Measurements from ENCODE around the gene NLGN4Y.

NLGN4Y gene

DNA sequence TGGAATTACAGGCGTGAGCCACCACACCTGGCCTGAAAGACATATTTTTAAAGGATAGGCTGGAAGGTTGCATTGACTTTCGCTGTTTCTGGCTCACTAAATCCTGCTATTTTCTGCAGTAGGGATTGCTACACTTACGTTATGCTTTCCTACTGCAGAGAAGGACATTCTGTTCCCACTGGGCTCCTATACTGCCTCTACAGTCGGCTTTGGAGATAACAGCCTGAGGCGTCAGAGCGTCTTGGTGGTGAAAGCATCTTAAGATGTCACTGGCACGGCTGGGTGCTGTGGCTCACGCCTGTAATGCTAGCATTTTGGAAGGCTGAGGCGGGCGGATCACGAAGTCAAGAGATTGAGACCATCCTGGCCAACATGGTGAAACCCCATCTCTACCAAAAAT is 77.0 kb downstream of the NLGN4Y start:
- DNase-seq (ENCODE audit: low read depth in 1 of 2, low spot score in 1 of 2), result no peak
- TF ChIP-seq CTCF (IDR thresholded peaks at IDR 0.05; ENCODE audit: insufficient read depth, low read length) (no peak), REST (IDR thresholded peaks at IDR 0.05; ENCODE audit: insufficient replicate concordance, low read depth) (no peak), GABPA (IDR thresholded peaks at IDR 0.05; ENCODE audit: low read depth) (no peak)
- no peak overlapping the region for H3K27ac ChIP-seq (replicated peaks)
- H3K4me3 ChIP-seq (replicated peaks; ENCODE audit: insufficient read depth, low read length), result no peak overlapping the region
- H3K27me3 ChIP-seq (ENCODE audit: insufficient read depth, poor library complexity, severe bottlenecking), result no peaks in the 10 kb centered on the region

DNA sequence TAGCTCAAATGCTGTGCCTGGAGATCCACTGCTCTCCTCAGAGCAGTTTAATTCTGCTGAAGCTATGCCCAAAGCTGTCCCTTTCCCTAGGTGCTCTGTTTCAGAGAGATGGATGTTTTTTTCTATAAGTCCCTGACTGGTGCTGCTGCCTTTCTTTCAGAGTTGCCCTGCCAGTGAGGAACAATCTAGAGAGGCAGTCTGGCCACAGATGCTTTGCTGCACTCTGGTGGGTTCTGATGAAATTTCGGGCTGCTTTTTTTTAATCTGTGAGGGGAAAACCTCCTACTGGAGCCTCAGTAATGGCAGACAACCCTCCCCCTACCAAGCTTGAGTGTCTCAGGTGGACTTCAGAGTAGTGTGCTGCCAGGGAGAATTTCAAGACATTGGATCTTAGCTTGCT is 93.3 kb downstream of the NLGN4Y start:
- no peak for DNase-seq (ENCODE audit: low read depth in 1 of 2, low spot score in 1 of 2)
- no peak overlapping the region for H3K4me3 ChIP-seq (replicated peaks; ENCODE audit: insufficient read depth, low read length)
- TF ChIP-seq REST (IDR thresholded peaks at IDR 0.05; ENCODE audit: insufficient replicate concordance, low read depth) (no peak), CTCF (IDR thresholded peaks at IDR 0.05; ENCODE audit: insufficient read depth, low read length) (no peak), SPI1 (IDR thresholded peaks at IDR 0.05; ENCODE audit: borderline replicate concordance, low read depth) (no peak), GABPA (IDR thresholded peaks at IDR 0.05; ENCODE audit: low read depth) (no peak), POLR2AphosphoS5 (IDR thresholded peaks at IDR 0.05; ENCODE audit: low read depth) (no peak)
- H3K27me3 ChIP-seq (ENCODE audit: insufficient read depth, poor library complexity, severe bottlenecking), result no peaks in the 10 kb centered on the region
- H3K27ac ChIP-seq (replicated peaks), result no peak overlapping the region

DNA sequence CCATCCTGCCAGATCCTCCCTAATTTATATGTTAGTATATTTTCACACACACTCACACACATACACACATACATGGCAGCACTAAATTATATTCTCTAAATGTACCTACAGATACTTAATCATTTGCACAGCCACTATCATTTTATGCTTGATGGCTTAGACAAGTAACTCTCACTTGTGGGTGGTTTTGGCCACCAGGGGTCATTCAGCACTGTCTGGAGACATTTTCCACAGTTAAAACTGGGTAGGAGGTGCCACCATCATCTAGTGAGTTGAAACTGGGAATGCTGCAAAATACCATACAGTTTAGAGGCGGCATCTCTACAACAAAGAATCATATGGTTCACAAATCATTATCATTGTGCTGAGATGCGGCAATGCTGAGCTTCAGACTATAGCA is 94.2 kb downstream of the NLGN4Y start:
- Histone ChIP-seq H3K4me3 (replicated peaks; ENCODE audit: insufficient read depth, low read length) (no peak overlapping the region), H3K27ac (replicated peaks) (no peak overlapping the region), H3K27me3 (ENCODE audit: insufficient read depth, poor library complexity, severe bottlenecking) (no peaks in the 10 kb centered on the region)
- TF ChIP-seq POLR2AphosphoS5 (IDR thresholded peaks at IDR 0.05; ENCODE audit: low read depth) (no peak), REST (IDR thresholded peaks at IDR 0.05; ENCODE audit: insufficient replicate concordance, low read depth) (no peak)
- no peak for DNase-seq (ENCODE audit: low read depth in 1 of 2, low spot score in 1 of 2)

DNA sequence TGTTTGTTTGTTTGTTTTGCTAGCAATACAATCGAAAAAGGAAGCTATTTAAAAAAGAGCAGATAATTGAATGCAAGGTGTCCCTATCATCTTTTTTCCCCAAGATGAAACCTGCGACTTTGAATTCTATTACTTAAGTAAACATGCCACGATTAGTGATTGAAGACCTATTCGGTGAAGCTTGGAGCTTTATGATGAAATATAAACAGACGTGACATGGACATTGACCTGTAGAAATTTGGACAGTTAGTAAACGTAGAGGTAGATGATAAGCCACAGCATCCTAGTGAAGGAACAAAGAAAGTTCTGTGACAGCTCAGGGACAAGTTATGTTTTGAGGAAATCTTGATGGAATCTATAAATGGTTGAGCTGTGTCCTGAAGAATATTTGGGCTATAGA is 103.9 kb downstream of the NLGN4Y start:
- no peak for DNase-seq (ENCODE audit: low read depth in 1 of 2, low spot score in 1 of 2)
- Histone ChIP-seq H3K27me3 (ENCODE audit: insufficient read depth, poor library complexity, severe bottlenecking) (no peaks in the 10 kb centered on the region), H3K4me3 (replicated peaks; ENCODE audit: insufficient read depth, low read length) (no peak overlapping the region), H3K27ac (replicated peaks) (no peak overlapping the region)
- TF ChIP-seq SPI1 (IDR thresholded peaks at IDR 0.05; ENCODE audit: borderline replicate concordance, low read depth), result no peak
- TF ChIP-seq CTCF (IDR thresholded peaks at IDR 0.05; ENCODE audit: insufficient read depth, low read length), result no peak
- TF ChIP-seq GABPA (IDR thresholded peaks at IDR 0.05; ENCODE audit: low read depth), result no peak
- TF ChIP-seq POLR2AphosphoS5 (IDR thresholded peaks at IDR 0.05; ENCODE audit: low read depth), result no peak

All from HL-60 (cell line).